Fibroblast of villous mesenchyme (primary cell): ENCODE data around the gene DEDD2. TPM values are rescaled to one million over a fixed set of nuclear protein-coding genes. Genes with fewer than 3 reads are reported as not detected.

Source experiments
- DNase-seq: peaks from one replicate; pipeline ENCODE4 v3.0.0-alpha.2; 2010; ENCODE audit warnings: low read depth
- H3K4me3 ChIP-seq: 2 replicates; pipeline ENCODE4 v1.5.1; 2011; ENCODE audit warnings: low read depth, mild to moderate bottlenecking, low read length
- CTCF ChIP-seq: IDR thresholded peaks from 2 replicates; pipeline ENCODE4 v1.5.1; 2012; ENCODE audit warnings: low read depth, mild to moderate bottlenecking, low read length; ENCODE audit not compliant: insufficient read depth
- total RNA-seq: library from RNA; depleted of rRNA; stranded (reverse); fragments of >200 nt; gene quantifications from 2 replicates; pipeline ENCODE4 v1.2.3, GENCODE V29; 2012

The DEDD2 gene
- total RNA-seq, 1 donor = 15.1 TPM

- no peak for TF ChIP-seq CTCF
- no peak for DNase-seq
- H3K4me3 ChIP-seq = no peak overlapping the region
These were observed 7.7 kb upstream of the DEDD2 start for GRCh38 chr19:42224940-42225717.

GRCh38 chr19:42220751-42221097 lies 3.2 kb upstream of the DEDD2 start:
- H3K4me3 ChIP-seq = peak overlapping the region; percentile 97
- DNase-seq = no peak
- no peak for TF ChIP-seq CTCF

GRCh38 chr19:42219812-42220750 lies 2.6 kb upstream of the DEDD2 start, which contains the start of gene ZNF526:
ZNF526 (plus strand) TSS chr19:42220312; CDS start chr19:42224404, 4,092 bp downstream.
- peak within 1 kb of the TSS; percentile 97 for H3K4me3 ChIP-seq
- TF ChIP-seq CTCF = no peak

GRCh38 chr19:42216653-42217519 lies 591 bp downstream of the DEDD2 start:
- no peak for TF ChIP-seq CTCF
- peak; percentile 34 for DNase-seq
- H3K4me3 ChIP-seq = peak overlapping the region; percentile 99

More at GRCh38 chr19:42219812-42220750, 2.6 kb upstream of the DEDD2 start, which contains the start of gene ZNF526:
- peak; percentile 97 for DNase-seq

GRCh38 chr19:42214810-42215485 lies 2.5 kb downstream of the DEDD2 start:
- no peak for TF ChIP-seq CTCF
- DNase-seq = no peak
- H3K4me3 ChIP-seq = no peak overlapping the region

- no peak overlapping the region for H3K4me3 ChIP-seq
- TF ChIP-seq CTCF = no peak
- DNase-seq = no peak
These were observed 4.6 kb downstream of the DEDD2 start for GRCh38 chr19:42212886-42213285.
